ENCODE results near the gene NSMCE1. TPM values are rescaled to one million over a fixed set of nuclear protein-coding genes. Genes with fewer than 3 reads are reported as not detected.

The NSMCE1 gene
- total RNA-seq, 1 donor from 2014 or later = 49.2 TPM

DNA sequence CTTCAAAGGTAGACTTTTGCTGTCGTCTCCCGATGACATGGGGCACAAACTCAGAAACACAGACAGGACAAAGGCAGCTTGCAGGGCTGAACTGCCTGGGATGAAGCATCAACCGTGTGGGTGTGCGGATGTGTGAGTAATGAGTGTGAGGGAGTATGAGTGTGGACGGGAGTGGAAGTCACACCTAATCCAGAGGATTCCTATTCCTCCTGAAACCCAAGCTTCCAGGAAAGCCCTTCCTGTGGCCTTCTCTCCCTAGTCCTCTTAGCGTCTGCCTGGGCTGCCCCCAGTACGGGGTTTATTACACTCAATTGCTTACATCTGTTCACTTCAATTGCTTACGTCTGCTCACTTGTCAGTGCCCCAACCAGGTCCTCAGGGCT is 42.9 kb upstream of the NSMCE1 start:
- Histone ChIP-seq H3K4me1 (peaks cover 23% of the 10 kb centered on the region), H3K9me3 (no peaks in the 10 kb centered on the region), H3K4me3 (no peak overlapping the region), H3K27ac (no peak overlapping the region), H3K36me3 (no peaks in the 10 kb centered on the region), H3K27me3 (no peaks in the 10 kb centered on the region)
- ATAC-seq = no peak
- TF ChIP-seq, protein P1, sequence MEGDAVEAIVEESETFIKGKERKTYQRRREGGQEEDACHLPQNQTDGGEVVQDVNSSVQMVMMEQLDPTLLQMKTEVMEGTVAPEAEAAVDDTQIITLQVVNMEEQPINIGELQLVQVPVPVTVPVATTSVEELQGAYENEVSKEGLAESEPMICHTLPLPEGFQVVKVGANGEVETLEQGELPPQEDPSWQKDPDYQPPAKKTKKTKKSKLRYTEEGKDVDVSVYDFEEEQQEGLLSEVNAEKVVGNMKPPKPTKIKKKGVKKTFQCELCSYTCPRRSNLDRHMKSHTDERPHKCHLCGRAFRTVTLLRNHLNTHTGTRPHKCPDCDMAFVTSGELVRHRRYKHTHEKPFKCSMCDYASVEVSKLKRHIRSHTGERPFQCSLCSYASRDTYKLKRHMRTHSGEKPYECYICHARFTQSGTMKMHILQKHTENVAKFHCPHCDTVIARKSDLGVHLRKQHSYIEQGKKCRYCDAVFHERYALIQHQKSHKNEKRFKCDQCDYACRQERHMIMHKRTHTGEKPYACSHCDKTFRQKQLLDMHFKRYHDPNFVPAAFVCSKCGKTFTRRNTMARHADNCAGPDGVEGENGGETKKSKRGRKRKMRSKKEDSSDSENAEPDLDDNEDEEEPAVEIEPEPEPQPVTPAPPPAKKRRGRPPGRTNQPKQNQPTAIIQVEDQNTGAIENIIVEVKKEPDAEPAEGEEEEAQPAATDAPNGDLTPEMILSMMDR (IDR thresholded peaks at IDR 0.05) = no peak
- intact Hi-C loops (cut with DNase I) = no loop called here
- DNase-seq = no peak

DNA sequence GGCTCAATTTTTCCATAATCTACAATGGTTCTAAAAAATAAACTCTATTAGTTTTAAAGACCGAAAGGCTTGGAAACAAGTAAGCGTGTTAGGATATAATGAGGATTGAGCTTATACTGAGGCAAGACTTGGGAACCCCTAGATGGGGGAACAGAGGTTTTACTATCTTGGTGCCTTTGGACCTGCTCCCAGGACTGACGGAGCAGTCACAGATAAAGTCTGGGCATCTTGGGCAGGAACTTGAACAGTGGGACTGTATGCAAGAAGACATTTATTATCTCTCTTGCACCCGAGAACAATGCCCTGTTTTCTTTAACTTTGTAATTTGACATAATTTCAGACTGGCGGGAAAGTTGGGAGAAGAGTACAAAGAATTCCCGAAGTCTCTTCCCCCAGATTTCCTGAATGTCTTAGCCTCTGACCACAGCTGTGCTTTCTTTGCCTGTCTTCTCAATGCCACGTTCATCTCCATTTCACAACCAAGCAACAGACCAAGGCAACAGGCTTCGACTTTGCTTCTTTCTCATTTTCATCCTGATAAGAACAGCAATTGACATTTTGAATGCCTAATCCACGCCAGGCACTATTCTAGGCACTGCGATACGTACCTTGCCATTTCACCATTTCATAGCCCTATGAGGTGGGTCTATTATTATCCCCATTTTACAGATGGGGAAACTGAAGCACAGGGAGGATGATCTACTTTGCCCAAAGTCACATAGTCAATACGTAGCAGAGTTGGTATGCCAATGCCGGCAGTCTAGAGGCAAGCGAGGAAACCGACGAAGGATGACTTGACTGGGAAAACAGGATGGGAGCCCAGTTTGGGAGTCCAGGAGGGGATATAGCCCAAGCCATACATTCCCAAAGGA is 42.2 kb upstream of the NSMCE1 start:
- Histone ChIP-seq H3K27me3 (no peaks in the 10 kb centered on the region), H3K9me3 (no peaks in the 10 kb centered on the region), H3K36me3 (no peaks in the 10 kb centered on the region), H3K27ac (no peak overlapping the region), H3K4me1 (peaks cover 17% of the 10 kb centered on the region), H3K4me3 (no peak overlapping the region)
- ATAC-seq (no peak), DNase-seq (no peak)
- TF ChIP-seq, protein P1 (IDR thresholded peaks at IDR 0.05) = no peak
- intact Hi-C loops (cut with DNase I) = no loop called here

GRCh38 chr16:27308792-27309191 is 40.2 kb upstream of the NSMCE1 start:
- H3K4me3 ChIP-seq = no peak overlapping the region
- H3K4me1 ChIP-seq = peaks cover 13% of the 10 kb centered on the region
- no peaks in the 10 kb centered on the region for H3K27me3 ChIP-seq
- intact Hi-C loops (cut with DNase I) = no loop called here
- no peaks in the 10 kb centered on the region for H3K36me3 ChIP-seq
- no peak overlapping the region for H3K27ac ChIP-seq
- H3K9me3 ChIP-seq = no peaks in the 10 kb centered on the region
- ATAC-seq (no peak), DNase-seq (no peak)
- TF ChIP-seq, protein P1 (IDR thresholded peaks at IDR 0.05) = no peak

DNA sequence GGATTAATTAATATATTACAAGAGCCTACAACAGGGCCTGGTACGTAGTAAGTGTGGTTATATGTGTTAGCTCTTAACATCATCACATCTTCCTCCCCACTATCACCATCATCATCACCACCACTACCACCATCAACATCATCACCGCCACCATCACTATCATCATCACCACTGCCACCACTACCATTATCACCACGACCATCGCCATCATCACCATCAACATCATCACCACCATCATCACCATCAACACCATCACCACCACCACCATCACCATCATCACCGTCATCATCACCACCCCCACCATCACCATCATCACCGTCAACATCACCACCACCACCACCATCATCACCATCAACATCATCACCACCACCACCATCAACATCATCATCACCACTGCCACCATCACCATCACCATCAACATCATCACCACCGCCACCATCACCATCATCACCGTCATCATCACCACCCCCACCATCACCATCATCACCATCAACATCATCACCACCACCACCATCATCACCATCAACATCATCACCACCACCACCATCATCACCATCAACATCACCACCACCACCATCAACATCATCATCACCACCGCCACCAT is 37.4 kb upstream of the NSMCE1 start:
- DNase-seq (no peak), ATAC-seq (no peak)
- no peaks in the 10 kb centered on the region for H3K36me3 ChIP-seq
- H3K27me3 ChIP-seq = no peaks in the 10 kb centered on the region
- no peaks in the 10 kb centered on the region for H3K9me3 ChIP-seq
- peaks cover 4% of the 10 kb centered on the region for H3K4me1 ChIP-seq
- intact Hi-C loops (cut with DNase I) = no loop called here
- TF ChIP-seq, protein P1 (IDR thresholded peaks at IDR 0.05) = no peak
- H3K4me3 ChIP-seq = no peak overlapping the region
- H3K27ac ChIP-seq = peak overlapping the region; percentile 33

- no peak for DNase-seq
- H3K9me3 ChIP-seq = no peaks in the 10 kb centered on the region
- H3K4me1 ChIP-seq = peaks cover 4% of the 10 kb centered on the region
- peak; percentile 82 for ATAC-seq
- intact Hi-C loops (cut with DNase I) = no loop called here
- TF ChIP-seq, protein P1 (IDR thresholded peaks at IDR 0.05) = no peak
- H3K36me3 ChIP-seq = no peaks in the 10 kb centered on the region
- H3K27me3 ChIP-seq = no peaks in the 10 kb centered on the region
- peak overlapping the region; percentile 33 for H3K27ac ChIP-seq
- H3K4me3 ChIP-seq = no peak overlapping the region
Measured at GRCh38 chr16:27304881-27305745, 36.5 kb upstream of the NSMCE1 start.
